SHP77 treated with DMSO at 0.1 percent for 48 hours (cell line): ENCODE measurements around the gene TNS3.

Experiments used
- DNase-seq: peaks from one replicate; lab custom pipeline; 2025; lab: John Stamatoyannopoulos, UW

Gene TNS3

GRCh38 chr7:47328392-47329319 lies 253.3 kb downstream of the TNS3 start:
- no peak for DNase-seq

DNA sequence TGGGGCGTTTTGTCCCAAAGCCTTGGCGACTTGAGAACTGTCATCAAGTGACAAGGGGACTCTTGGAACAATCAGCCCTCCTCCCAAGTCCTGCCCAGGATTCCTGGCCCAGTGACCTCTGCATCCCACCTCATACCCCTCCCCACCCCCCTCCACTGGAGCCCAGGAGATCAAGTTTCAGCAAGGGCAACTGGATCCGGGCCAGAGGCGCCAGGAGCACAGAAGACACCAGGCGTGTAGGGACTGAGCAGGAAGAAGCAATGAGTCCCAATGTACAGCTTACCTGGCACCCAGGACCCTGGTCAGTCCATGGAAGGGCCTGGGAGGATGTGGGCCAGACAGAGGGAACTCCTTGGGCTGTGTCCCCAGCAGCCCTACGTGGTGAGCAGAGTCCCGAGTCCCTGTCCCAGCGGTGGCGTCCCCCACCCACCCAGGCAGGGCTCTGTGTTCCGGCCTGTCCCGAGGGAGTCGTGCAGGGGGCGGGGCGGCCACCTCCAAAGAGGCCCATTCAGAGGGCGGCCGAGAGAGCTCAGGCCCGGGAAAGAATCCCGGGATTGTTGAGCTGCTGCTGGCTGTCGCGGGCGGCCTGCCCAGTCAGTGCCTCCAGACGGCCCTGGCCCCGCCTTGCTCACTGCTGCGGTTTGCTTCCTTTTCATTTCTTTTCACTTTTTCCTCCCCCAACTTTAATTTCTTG lies 254.1 kb downstream of the TNS3 start:
- no peak for DNase-seq

GRCh38 chr7:47327346-47327697 lies 254.6 kb downstream of the TNS3 start:
- no peak for DNase-seq

GRCh38 chr7:47326808-47327207 lies 255.1 kb downstream of the TNS3 start:
- no peak for DNase-seq

DNA sequence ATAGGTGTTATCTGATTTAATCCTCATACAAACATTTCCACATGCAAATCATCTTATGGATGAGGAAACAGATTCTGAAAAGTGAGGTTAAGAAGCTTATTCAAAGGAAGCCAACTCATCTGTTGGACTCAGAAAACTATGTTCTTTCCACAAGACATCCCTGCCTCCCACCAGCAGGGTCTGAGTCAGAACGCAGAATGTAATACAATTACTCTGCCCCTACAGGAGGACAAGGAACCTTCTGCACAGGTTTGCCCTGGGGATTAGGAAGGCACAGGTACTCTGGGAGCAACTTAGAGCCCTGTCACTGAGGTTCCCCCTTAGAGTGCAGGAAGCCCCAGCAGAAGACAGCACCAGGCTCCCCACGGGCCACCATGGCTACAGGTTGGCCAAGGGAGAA lies 255.7 kb downstream of the TNS3 start:
- DNase-seq: no peak

DNA sequence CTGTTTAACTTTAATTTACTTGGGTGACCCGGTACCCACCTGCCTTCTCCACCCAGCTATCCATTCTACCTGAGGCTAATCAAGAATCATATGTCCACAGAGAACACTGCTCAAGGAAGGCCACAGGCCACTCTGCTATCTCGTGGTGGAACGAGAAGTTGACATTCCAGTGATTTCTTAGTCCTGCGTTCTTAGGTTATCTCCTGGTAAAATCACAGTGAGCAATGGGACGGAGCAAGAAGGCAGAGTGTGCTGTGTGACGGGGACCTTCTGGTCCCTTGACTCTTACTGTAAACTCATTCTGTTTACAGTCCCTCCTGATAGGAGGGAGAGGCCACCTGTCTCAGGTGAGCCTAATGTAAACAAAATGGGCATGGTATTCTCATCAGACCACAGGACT lies 256.6 kb downstream of the TNS3 start:
- DNase-seq: no peak

DNA sequence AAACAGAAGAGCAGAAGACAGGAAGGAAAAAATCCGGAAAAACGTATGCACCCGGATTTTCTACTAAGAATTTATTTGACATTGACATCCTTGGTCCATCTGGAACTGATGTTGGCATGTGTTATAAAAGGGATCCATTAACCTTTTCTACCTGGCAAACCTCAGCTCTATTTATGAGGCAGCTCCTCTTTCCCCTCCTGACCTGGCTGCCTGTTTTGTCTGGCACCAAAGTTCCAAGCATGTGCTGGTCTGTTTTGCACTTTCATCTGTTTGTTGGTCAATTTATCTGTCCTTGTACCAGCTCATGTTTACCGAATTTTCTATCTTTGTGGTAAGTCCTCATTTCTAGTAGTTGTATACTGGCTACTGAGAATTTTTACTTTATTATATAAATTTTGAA lies 258.0 kb downstream of the TNS3 start:
- DNase-seq: no peak

DNA sequence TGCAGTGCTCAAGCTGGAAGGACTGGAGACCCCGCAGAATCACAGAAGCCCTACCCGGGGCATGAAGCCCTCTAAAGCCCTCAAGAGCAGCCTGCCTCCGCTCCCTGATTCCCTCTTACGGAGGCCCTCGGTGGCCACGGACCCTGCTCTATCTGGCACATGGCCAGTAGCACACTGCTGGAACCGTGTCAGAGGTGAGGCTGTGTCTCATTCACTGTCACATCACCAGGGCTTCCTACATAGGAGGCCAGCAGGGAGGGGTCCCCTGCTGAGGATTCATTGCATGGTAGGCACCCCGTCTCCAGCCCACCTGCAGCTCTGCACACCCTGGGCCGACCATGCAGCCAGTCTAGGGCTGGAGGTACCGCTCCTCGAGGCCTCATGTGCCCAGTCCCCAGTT lies 259.2 kb downstream of the TNS3 start:
- DNase-seq: no peak

- DNase-seq: no peak
These were observed 261.6 kb downstream of the TNS3 start for GRCh38 chr7:47320296-47320695.

- no peak for DNase-seq
These were observed 263.3 kb downstream of the TNS3 start for GRCh38 chr7:47318395-47319182.

- DNase-seq: no peak
These were observed 264.4 kb downstream of the TNS3 start for GRCh38 chr7:47317487-47317886.

DNA sequence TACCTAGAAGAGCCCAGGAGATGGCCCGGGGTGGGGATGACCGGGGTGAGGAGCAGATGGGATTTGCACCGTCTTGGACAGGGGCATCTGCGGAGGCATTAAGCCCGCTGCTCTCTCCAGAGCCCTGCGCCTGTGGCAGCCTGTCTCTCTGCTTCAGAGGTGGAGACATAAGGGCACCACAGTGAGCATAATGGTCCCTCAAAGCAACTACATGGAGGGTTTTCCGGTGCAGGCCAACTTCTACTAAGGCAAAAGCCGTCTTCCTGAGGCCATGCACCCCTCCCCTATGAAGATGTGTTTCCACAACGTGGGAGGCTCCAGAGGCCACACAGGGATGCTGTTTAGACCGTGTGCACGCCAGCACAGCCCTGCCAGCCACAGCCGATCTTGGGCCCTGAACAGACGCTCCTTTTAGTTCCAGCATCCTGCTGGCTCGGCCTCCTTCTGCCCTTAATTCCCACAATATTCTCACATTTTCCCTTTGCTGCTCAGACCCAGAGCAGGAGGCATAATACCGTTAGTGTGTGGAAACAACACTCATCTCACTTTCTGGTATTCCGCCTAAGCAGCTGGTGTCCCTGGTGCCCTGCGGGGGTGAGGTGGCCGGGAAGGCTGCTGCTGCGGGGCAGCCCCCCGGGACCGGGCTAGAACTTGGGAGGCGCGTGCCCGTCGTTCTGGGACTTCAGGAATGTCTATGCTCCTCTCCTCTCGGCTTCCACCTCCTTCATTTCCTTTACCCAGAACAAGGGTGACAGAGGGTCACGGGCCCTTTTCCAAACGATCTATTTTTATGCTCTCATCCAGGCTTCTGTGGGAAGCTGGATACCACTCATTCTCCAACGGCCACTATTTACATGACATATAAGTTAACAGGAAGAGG lies 266.9 kb downstream of the TNS3 start:
- no peak for DNase-seq

DNA sequence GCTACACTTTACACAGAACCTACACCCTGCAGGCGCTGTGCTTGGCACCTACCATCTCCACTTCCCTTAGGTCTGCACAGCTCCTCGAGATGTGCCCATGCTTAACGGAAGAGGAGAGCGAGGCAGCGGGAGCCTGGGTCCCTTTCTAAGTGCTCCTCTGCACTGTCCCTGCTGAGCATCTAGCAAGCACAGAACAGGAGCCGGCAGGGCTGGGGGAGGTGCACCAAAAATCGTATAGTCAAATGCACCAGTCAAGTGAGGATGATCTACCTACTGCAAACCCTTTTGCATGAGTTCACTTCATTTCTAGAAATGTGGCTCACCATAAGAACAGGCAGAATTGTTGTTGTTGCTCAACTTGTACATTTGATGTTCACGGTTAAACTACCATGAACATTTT lies 267.7 kb downstream of the TNS3 start:
- DNase-seq: no peak

- no peak for DNase-seq
These were observed 268.3 kb downstream of the TNS3 start for GRCh38 chr7:47313564-47313963.

DNA sequence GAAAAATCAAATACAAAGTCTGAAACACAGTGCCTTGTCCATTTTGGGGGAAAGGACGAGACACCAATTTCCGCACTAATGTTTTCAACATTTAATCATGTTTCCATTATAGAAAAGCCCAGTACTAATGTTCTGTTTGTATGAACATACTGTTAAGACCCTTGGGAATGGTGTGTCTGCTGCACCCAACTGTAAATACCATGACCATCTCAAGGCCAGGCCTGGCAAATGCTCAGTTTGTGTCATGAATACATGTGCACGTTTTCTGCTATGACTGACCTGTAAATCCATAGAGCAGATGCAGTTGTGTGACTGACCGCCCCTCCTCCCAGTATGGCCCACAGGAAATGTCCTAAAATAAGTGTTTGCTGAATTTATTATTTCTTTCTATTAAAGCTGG lies 270.0 kb downstream of the TNS3 start:
- no peak for DNase-seq

DNA sequence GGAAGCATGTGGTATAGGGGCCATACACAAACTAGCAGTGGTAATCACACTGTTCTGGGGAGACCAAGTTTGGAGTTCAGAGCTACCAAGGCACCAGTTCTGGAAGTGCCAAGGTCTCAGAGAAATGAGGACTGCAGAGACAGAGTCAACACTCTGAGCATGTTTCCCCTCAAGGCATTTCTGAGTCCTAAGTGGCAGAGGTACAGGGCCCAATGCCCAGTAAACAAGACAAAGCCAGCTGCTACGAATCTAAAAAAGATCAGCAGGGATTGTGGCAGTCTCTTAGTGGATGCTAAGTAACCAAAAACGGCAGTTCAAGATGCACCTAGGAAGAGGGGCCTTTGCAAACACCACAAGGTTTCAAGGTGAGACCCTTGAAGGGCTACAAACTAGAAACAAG lies 271.9 kb downstream of the TNS3 start:
- DNase-seq: no peak

DNA sequence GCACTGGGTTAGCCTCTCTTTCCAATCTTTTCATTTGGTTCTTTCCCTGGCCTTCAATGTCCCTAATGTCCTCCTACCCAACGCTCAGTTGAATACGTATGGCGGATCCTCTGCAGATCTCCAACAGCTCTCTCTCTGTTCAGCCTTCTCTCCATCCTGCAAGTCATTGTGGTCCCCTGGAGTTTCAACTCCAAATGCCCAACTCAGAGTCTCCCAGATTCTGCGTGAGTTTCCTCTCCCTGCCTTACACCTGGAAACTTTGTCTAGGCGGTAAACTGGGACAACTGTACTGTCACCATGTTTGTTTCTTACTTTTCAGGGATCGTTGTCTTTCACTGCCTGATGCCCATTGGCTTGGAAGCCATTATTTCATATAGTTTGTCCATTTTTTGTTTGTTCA lies 273.1 kb downstream of the TNS3 start:
- DNase-seq: no peak

DNA sequence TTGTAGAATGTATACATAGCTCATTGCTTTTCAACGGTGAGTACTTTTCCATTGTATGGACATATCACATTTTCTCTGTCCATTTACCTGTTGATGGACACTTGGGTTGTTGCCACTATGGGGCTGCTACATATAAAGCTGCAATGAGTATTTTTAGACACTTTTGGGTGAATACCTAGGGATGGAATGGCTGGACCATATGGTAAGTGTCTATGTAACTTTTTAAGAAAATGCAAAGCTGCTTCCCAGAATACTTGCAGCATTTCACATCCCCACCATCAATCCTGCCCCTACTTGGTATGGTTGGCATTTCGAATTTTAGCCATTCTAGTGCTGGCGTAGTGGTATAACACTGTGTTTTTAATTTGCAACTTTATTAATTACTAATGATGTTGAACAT lies 274.6 kb downstream of the TNS3 start:
- DNase-seq: no peak

GRCh38 chr7:47304727-47305719 lies 276.9 kb downstream of the TNS3 start:
- DNase-seq: no peak

GRCh38 chr7:47303695-47304453 lies 278.0 kb downstream of the TNS3 start:
- no peak for DNase-seq
